Trophoblast cell (in vitro differentiated cells and primary cell): ENCODE data around the gene FLNB.
A peak's percentile ranks its signal among the peaks of the same experiment; 100 is the strongest.

Experiments
- DNase-seq, 2 donors: peaks; one replicate each; pipeline ENCODE4 v3.0.0-alpha.2; 2016
- H2AFZ ChIP-seq: 2 replicates; pipeline ENCODE4 v1.6.1; 2013; ENCODE audit warnings: low read length, moderate library complexity, mild to moderate bottlenecking; ENCODE audit not compliant: insufficient read depth, poor library complexity
- H2AK5ac ChIP-seq: 2 replicates; pipeline ENCODE4 v1.6.1; 2013; ENCODE audit warnings: mild to moderate bottlenecking, low read length
- H2BK120ac ChIP-seq: 2 replicates; pipeline ENCODE4 v1.6.1; 2013; ENCODE audit warnings: low read length, mild to moderate bottlenecking, moderate library complexity; ENCODE audit not compliant: insufficient read depth, poor library complexity
- H2BK12ac ChIP-seq: 2 replicates; pipeline ENCODE4 v1.6.1; 2013; ENCODE audit warnings: mild to moderate bottlenecking, low read length, moderate library complexity
- H2BK5ac ChIP-seq: 2 replicates; pipeline ENCODE4 v1.6.1; 2013; ENCODE audit warnings: low read length, low read depth, moderate library complexity, mild to moderate bottlenecking; ENCODE audit not compliant: poor library complexity
- H3K14ac ChIP-seq: 2 replicates; pipeline ENCODE4 v1.6.1; 2013; ENCODE audit warnings: mild to moderate bottlenecking, low read length
- H3K18ac ChIP-seq: 2 replicates; pipeline ENCODE4 v1.6.1; 2013; ENCODE audit warnings: mild to moderate bottlenecking, low read length
- H3K23ac ChIP-seq: 2 replicates; pipeline ENCODE4 v1.6.1; 2013; ENCODE audit warnings: low read length
- H3K27ac ChIP-seq: 2 replicates; pipeline ENCODE4 v1.5.1; 2013; ENCODE audit warnings: low read depth, mild to moderate bottlenecking, inconsistent platforms, low read length, moderate library complexity
- H3K27me3 ChIP-seq: 2 replicates; pipeline ENCODE4 v1.6.1; 2013; ENCODE audit warnings: inconsistent platforms, mild to moderate bottlenecking, low read length, moderate library complexity; ENCODE audit not compliant: insufficient read depth
- H3K36me3 ChIP-seq, 2 experiments: 1 replicate in 1 of 2; 2 replicates in 1 of 2; pipeline ENCODE4 v1.6.1; 2013; ENCODE audit warnings: low read length in 2 of 2, mild to moderate bottlenecking in 2 of 2, moderate library complexity in 1 of 2; ENCODE audit not compliant: insufficient read depth in 2 of 2, control insufficient read depth in 1 of 2
- H3K4ac ChIP-seq: 2 replicates; pipeline ENCODE4 v1.6.1; 2013; ENCODE audit warnings: low read depth, mild to moderate bottlenecking, low read length, moderate library complexity
- H3K4me1 ChIP-seq, 2 experiments: 1 replicate in 1 of 2; 2 replicates in 1 of 2; pipeline ENCODE4 v1.6.1; 2013; ENCODE audit warnings: low read length in 2 of 2, mild to moderate bottlenecking in 2 of 2, moderate library complexity in 1 of 2; ENCODE audit not compliant: insufficient read depth in 2 of 2, control insufficient read depth in 1 of 2
- H3K4me2 ChIP-seq: 2 replicates; pipeline ENCODE4 v1.6.1; 2013; ENCODE audit warnings: inconsistent platforms, mild to moderate bottlenecking, low read length, moderate library complexity
- H3K4me3 ChIP-seq: 2 replicates; pipeline ENCODE4 v1.5.1; 2013; ENCODE audit warnings: mild to moderate bottlenecking, low read depth, low read length, inconsistent platforms
- H3K79me1 ChIP-seq: one replicate; pipeline ENCODE4 v1.6.1; 2013; ENCODE audit warnings: low read length
- H3K79me2 ChIP-seq: 2 replicates; pipeline ENCODE4 v1.6.1; 2013; ENCODE audit warnings: low read length, mild to moderate bottlenecking; ENCODE audit not compliant: control insufficient read depth, insufficient read depth, poor library complexity
- H3K9ac ChIP-seq: 2 replicates; pipeline ENCODE4 v1.6.1; 2013; ENCODE audit warnings: mild to moderate bottlenecking, low read length
- H3K9me3 ChIP-seq: 2 replicates; pipeline ENCODE4 v1.6.1; 2013; ENCODE audit warnings: low read depth, mild to moderate bottlenecking, control low read depth, inconsistent platforms, low read length; ENCODE audit not compliant: insufficient read depth
- H4K12ac ChIP-seq: 2 replicates; pipeline ENCODE4 v1.6.1; 2013; ENCODE audit warnings: low read depth, mild to moderate bottlenecking, low read length, moderate library complexity
- H4K8ac ChIP-seq: 2 replicates; pipeline ENCODE4 v1.6.1; 2013; ENCODE audit warnings: low read depth, mild to moderate bottlenecking, low read length, moderate library complexity
- H4K91ac ChIP-seq: one replicate; pipeline ENCODE4 v1.6.1; 2013; ENCODE audit warnings: low read depth, mild to moderate bottlenecking, low read length, moderate library complexity
- WGBS: extraction: QIAGEN DNeasy Blood & Tissue Kit; methylation state at CpG from one replicate; pipeline ENCODE4 v1.1.7; 2013; ENCODE audit warnings: missing lambda C conversion rate; ENCODE audit not compliant: insufficient read length, insufficient coverage; ENCODE audit errors: extremely low coverage; 5-methylcytosine and 5-hydroxymethylcytosine counted together

FLNB gene

DNA sequence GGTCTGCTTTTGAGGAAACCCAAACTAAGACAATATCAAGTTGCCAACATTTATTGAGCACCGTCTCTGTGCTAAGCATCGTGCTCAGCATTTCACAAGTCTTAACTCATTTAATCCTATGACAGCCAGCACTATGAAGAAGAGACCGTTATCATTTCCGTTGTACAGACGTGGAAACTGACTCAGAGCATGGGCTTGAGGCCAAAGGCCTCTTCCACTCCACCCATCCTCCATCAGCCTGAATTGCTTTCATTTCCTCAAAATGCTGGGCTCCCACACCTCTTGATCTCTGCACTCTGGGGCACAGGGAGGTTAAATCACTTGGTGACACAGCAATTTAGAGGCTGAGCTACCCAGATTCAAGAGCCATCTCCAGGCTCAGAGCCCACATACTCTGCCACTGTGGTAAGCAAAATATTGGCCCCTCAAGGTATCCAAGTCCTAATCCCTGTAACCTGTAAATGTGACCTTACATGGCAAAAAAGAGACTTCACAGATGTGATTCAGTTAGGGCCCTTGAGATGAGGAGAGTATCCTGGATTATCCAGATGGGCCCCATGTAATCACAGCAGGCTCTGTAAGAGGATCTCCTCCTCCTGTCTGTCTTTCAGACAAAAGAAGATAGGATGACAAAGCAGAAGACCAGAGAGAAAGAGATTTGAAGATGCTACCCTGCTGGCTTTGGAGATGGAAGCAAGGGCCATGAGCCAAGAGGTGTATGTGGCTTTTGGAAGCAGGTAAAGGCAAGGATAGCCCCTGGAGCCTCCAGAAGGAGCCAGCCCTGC lies 24.3 kb upstream of the FLNB start:
- no peak overlapping the region for H3K23ac ChIP-seq
- H4K12ac ChIP-seq: no peak overlapping the region
- H2BK120ac ChIP-seq: no peak overlapping the region
- H3K79me1 ChIP-seq: peaks cover 2% of the 10 kb centered on the region
- no CpG with 5 or more reads among the region's 5 CpGs for WGBS
- H3K4me1 ChIP-seq: peaks cover 0 to 2% of the 10 kb centered on the region in 2 experiments
- H2AFZ ChIP-seq: no peak overlapping the region
- peak; percentile 63 to 79 for DNase-seq
- H2AK5ac ChIP-seq: no peak overlapping the region
- H3K9ac ChIP-seq: no peak overlapping the region
- no peaks in the 10 kb centered on the region for H3K79me2 ChIP-seq
- no peak overlapping the region for H3K4ac ChIP-seq
- H3K18ac ChIP-seq: no peak overlapping the region
- H3K27ac ChIP-seq: no peak overlapping the region
- no peaks in the 10 kb centered on the region for H3K27me3 ChIP-seq
- no peak overlapping the region for H3K14ac ChIP-seq
- no peak overlapping the region for H2BK5ac ChIP-seq
- no peak overlapping the region for H4K91ac ChIP-seq
- no peaks in the 10 kb centered on the region for H3K36me3 ChIP-seq
- no peak overlapping the region for H2BK12ac ChIP-seq
- no peak overlapping the region for H3K4me2 ChIP-seq
- no peak overlapping the region for H4K8ac ChIP-seq
- no peaks in the 10 kb centered on the region for H3K9me3 ChIP-seq
- no peak overlapping the region for H3K4me3 ChIP-seq

DNA sequence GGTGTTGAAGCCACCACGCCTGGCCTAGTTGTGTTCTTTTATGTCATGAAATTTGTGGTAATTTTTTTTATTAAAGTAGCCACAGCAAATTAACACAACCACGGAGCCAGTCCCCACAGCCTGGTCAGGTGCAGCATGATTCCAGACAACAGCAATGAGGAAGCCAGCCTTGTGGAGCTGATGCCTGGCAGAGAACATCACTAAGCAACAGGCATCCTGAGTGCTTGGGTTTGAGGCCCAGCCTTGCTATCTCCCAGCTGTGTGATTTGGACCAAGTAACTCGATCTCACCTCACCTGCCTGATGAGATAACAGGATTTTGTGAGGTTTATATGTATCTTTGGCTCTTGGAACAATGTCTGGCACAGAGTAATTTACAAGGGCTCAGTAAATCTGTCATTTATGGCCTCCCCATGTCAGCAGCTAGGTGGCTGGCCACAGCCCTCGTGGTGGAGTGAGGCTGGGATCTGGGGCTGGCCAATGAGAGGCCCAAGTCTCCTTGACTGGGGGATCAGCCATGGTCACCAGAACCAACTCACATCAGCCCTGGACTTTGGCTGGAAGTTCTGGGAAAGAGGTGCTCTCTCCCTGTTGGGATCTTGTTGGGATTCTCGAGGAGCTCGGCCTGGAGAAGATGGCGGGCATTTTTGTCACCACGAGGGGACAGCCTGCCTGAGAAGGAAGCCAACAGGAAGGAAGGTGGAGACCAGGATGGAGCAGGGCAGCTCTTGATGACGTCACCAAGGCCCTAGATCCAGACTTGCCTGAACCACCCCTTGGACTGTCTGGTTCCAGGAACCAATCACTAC lies 22.8 kb upstream of the FLNB start:
- H4K12ac ChIP-seq: no peak overlapping the region
- no peak overlapping the region for H4K8ac ChIP-seq
- no peak overlapping the region for H3K4me3 ChIP-seq
- no CpG with 5 or more reads among the region's 9 CpGs for WGBS
- H3K18ac ChIP-seq: no peak overlapping the region
- H3K36me3 ChIP-seq: no peaks in the 10 kb centered on the region
- H2BK120ac ChIP-seq: no peak overlapping the region
- no peaks in the 10 kb centered on the region for H3K27me3 ChIP-seq
- H3K79me1 ChIP-seq: peaks cover 2% of the 10 kb centered on the region
- no peak for DNase-seq
- no peak overlapping the region for H2BK5ac ChIP-seq
- no peak overlapping the region for H3K23ac ChIP-seq
- H3K4me1 ChIP-seq: peaks cover 0 to 2% of the 10 kb centered on the region in 2 experiments
- no peaks in the 10 kb centered on the region for H3K79me2 ChIP-seq
- H2AK5ac ChIP-seq: no peak overlapping the region
- no peak overlapping the region for H4K91ac ChIP-seq
- H3K14ac ChIP-seq: no peak overlapping the region
- no peak overlapping the region for H2BK12ac ChIP-seq
- H3K9me3 ChIP-seq: no peaks in the 10 kb centered on the region
- H3K4me2 ChIP-seq: no peak overlapping the region
- H3K9ac ChIP-seq: no peak overlapping the region
- no peak overlapping the region for H3K27ac ChIP-seq
- no peak overlapping the region for H2AFZ ChIP-seq
- no peak overlapping the region for H3K4ac ChIP-seq

DNA sequence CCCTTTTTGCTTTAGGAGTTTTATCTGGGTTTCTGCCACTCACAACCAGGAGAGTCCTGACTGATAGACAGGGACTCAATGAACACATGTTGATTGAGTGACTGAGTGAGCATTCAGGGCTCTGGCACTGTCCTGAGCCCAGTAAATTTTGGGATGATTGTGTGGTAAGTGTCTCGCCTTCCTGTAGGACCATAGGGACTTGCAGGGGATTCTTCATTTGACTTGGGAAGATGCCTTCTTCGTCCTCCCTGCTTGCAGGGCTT lies 22.3 kb upstream of the FLNB start:
- Histone ChIP-seq H3K27ac (no peak overlapping the region), H2BK120ac (no peak overlapping the region), H3K18ac (no peak overlapping the region), H4K91ac (no peak overlapping the region), H3K79me2 (no peaks in the 10 kb centered on the region), H2BK12ac (no peak overlapping the region), H4K8ac (no peak overlapping the region), H3K23ac (no peak overlapping the region), H3K14ac (no peak overlapping the region), H2AK5ac (peak overlapping the region; percentile 11), H4K12ac (no peak overlapping the region), H3K9me3 (no peaks in the 10 kb centered on the region), H3K4me3 (no peak overlapping the region), H2BK5ac (no peak overlapping the region), H3K4me2 (no peak overlapping the region), H3K4ac (no peak overlapping the region), H3K9ac (no peak overlapping the region), H3K36me3 (no peaks in the 10 kb centered on the region), H3K4me1 (peaks cover 0 to 2% of the 10 kb centered on the region in 2 experiments), H3K79me1 (peaks cover 2% of the 10 kb centered on the region), H3K27me3 (no peaks in the 10 kb centered on the region), H2AFZ (no peak overlapping the region)
- no peak for DNase-seq
- WGBS: no CpG with 5 or more reads among the region's 2 CpGs

DNA sequence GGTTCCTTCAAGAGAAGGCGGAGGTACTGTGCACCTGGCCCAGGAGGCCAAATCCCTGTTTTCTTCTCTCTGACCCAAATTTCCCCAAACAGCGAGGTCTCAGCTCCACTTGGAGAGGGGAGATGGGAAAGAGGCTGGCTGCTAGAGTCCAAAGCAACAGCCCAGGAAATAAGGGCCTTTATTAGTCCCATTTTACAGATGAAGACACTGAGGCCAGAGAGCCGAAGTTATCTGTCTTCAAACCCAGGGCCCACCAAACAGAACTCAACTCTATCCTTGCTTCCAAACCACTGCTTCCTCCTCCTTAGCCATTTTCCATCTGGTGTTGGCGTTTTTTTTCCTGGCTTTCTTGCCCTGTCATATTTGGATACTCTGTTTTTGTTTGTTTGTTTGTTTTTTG lies 22.0 kb upstream of the FLNB start:
- no peak overlapping the region for H4K8ac ChIP-seq
- H2BK5ac ChIP-seq: no peak overlapping the region
- no peak overlapping the region for H4K12ac ChIP-seq
- no peak overlapping the region for H3K9ac ChIP-seq
- no peak overlapping the region for H3K18ac ChIP-seq
- no peaks in the 10 kb centered on the region for H3K36me3 ChIP-seq
- no peak overlapping the region for H2AFZ ChIP-seq
- H3K79me2 ChIP-seq: no peaks in the 10 kb centered on the region
- no CpG with 5 or more reads among the region's 4 CpGs for WGBS
- no peak for DNase-seq
- no peaks in the 10 kb centered on the region for H3K9me3 ChIP-seq
- H3K27me3 ChIP-seq: no peaks in the 10 kb centered on the region
- H3K4ac ChIP-seq: no peak overlapping the region
- no peak overlapping the region for H3K14ac ChIP-seq
- H3K4me1 ChIP-seq: peaks cover 0 to 1% of the 10 kb centered on the region in 2 experiments
- peak overlapping the region; percentile 11 for H2AK5ac ChIP-seq
- H3K79me1 ChIP-seq: peaks cover 2% of the 10 kb centered on the region
- no peak overlapping the region for H2BK120ac ChIP-seq
- no peak overlapping the region for H2BK12ac ChIP-seq
- H3K23ac ChIP-seq: no peak overlapping the region
- H3K4me2 ChIP-seq: no peak overlapping the region
- no peak overlapping the region for H3K27ac ChIP-seq
- no peak overlapping the region for H4K91ac ChIP-seq
- H3K4me3 ChIP-seq: no peak overlapping the region
